Left lung (tissue), 10 donors: ENCODE data around the gene EPS8. TPM values are rescaled to one million over a fixed set of nuclear protein-coding genes. Genes with fewer than 3 reads are reported as not detected.
A peak's percentile ranks its signal among the peaks of the same experiment; 100 is the strongest.

Experiments used
- ATAC-seq: fragments of 200-7000 bp; cut with Tn5 transposase; one replicate; pipeline ENCODE4 v1.9.1; 2020; ENCODE audit warnings: moderate library complexity
- DNase-seq, 4 donors: peaks; one replicate each; pipeline ENCODE4 v3.0.0-alpha.2; 2013 to 2020
- H3K27ac ChIP-seq, 2 donors: fragments of 200-600 bp; sonication (generic) in 1 of 2; one replicate each; pipeline versions ENCODE4 v1.5.0 to v1.8.0; 2020 to 2021
- H3K27me3 ChIP-seq, 2 donors: fragments of 200-600 bp; sonication (generic) in 1 of 2; one replicate each; pipeline versions ENCODE4 v1.5.0 to v1.8.0; 2020 to 2021
- H3K36me3 ChIP-seq, 2 donors: fragments of 200-600 bp; sonication (generic) in 1 of 2; one replicate each; pipeline versions ENCODE4 v1.5.0 to v1.8.0; 2020 to 2021
- H3K4me1 ChIP-seq, 2 donors: fragments of 200-600 bp; one replicate each; pipeline ENCODE4 v1.8.0; 2021
- H3K4me3 ChIP-seq, 2 donors: fragments of 200-600 bp; sonication (generic) in 1 of 2; one replicate each; pipeline versions ENCODE4 v1.5.0 to v1.8.0; 2020 to 2021; ENCODE audit warnings: mild to moderate bottlenecking in 1 of 2
- H3K9me3 ChIP-seq, 2 donors: fragments of 200-600 bp; sonication (generic) in 1 of 2; one replicate each; pipeline versions ENCODE4 v1.5.0 to v1.8.0; 2020 to 2021
- intact Hi-C, 2 donors: fragments of 100-400 bp; cut with DNase I; formaldehyde crosslinking; loops; one replicate each; pipeline versions ENCODE4 v1.11.2 to v1.14.2; 2022
- polyA plus RNA-seq, 6 donors: library from polyadenylated mRNA; unstranded; fragments of 120-200 nt; gene quantifications; one replicate each; pipeline ENCODE4 v1.2.1, GENCODE V29; 2013; ENCODE audit not compliant: insufficient read length in 6 of 6
- total RNA-seq, 2 donors: library from RNA; stranded (reverse); fragmentation: NEBNext Ultra II Directional; extraction: Animal tissue kit (Norgen Biotek cat#: 25700); gene quantifications; one replicate each; pipeline ENCODE4 v1.2.1, GENCODE V29; 2021
- TF ChIP-seq, protein P1 (sequence below), 2 donors: fragments of 200-600 bp; sonication (generic) in 1 of 2; IDR thresholded peaks; one replicate each; pipeline versions ENCODE4 v1.5.0 to v1.8.0; 2021; ENCODE audit warnings: antibody characterized with exemption in 2 of 2
- donor health status: DM: no; HTN: yes; CAD: no.
- donor health status: DM: no; HTN: no; CAD: no.

EPS8 gene
- total and polyA plus RNA-seq, 8 donors = 29.0 to 64.8 (median 42.6) TPM

GRCh38 chr12:15631007-15631715 lies 158.0 kb downstream of the EPS8 start:
- no peak overlapping the region for H3K4me3 ChIP-seq
- ATAC-seq = no peak
- DNase-seq = no peak
- no peaks in the 10 kb centered on the region for H3K27me3 ChIP-seq
- no peak overlapping the region for H3K27ac ChIP-seq
- TF ChIP-seq, protein P1, sequence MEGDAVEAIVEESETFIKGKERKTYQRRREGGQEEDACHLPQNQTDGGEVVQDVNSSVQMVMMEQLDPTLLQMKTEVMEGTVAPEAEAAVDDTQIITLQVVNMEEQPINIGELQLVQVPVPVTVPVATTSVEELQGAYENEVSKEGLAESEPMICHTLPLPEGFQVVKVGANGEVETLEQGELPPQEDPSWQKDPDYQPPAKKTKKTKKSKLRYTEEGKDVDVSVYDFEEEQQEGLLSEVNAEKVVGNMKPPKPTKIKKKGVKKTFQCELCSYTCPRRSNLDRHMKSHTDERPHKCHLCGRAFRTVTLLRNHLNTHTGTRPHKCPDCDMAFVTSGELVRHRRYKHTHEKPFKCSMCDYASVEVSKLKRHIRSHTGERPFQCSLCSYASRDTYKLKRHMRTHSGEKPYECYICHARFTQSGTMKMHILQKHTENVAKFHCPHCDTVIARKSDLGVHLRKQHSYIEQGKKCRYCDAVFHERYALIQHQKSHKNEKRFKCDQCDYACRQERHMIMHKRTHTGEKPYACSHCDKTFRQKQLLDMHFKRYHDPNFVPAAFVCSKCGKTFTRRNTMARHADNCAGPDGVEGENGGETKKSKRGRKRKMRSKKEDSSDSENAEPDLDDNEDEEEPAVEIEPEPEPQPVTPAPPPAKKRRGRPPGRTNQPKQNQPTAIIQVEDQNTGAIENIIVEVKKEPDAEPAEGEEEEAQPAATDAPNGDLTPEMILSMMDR (IDR thresholded peaks at IDR 0.05) = no peak
- H3K4me1 ChIP-seq = peaks cover 7 to 16% of the 10 kb centered on the region in 2 donors
- H3K9me3 ChIP-seq = no peaks in the 10 kb centered on the region
- H3K36me3 ChIP-seq = no peaks in the 10 kb centered on the region
- intact Hi-C loops = no loop called here

GRCh38 chr12:15629761-15630160 lies 159.4 kb downstream of the EPS8 start:
- no peaks in the 10 kb centered on the region for H3K36me3 ChIP-seq
- H3K4me3 ChIP-seq = no peak overlapping the region
- H3K9me3 ChIP-seq = no peaks in the 10 kb centered on the region
- peaks cover 7 to 16% of the 10 kb centered on the region in 2 donors for H3K4me1 ChIP-seq
- H3K27ac ChIP-seq = peak overlapping the region; percentile 42 to 65
- ATAC-seq (no peak), DNase-seq (no peak)
- TF ChIP-seq, protein P1 (IDR thresholded peaks at IDR 0.05) = no peak
- intact Hi-C loops = no loop called here
- H3K27me3 ChIP-seq = no peaks in the 10 kb centered on the region

DNA sequence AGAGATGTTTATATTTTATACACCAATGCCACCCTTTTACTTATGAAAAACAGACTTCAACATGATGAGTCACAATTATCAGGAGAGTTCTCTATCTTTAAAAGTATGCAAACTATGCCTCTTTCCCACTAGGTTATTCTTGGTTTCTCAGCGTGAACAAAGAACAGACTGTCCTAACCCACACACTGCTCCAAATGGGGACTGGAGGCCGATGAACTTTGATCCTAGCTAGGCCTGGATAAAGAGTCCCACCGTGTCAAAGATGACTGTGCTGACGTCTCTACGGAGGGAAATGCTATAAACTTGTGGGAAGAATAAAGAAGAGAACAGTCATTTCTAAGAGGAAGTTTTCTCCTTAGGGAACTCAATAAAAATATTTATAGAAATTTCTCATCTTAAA lies 160.1 kb downstream of the EPS8 start:
- Histone ChIP-seq H3K9me3 (no peaks in the 10 kb centered on the region), H3K4me1 (peaks cover 7 to 16% of the 10 kb centered on the region in 2 donors), H3K27ac (peak overlapping the region; percentile 42 to 65), H3K4me3 (no peak overlapping the region), H3K36me3 (no peaks in the 10 kb centered on the region), H3K27me3 (no peaks in the 10 kb centered on the region)
- TF ChIP-seq, protein P1 (IDR thresholded peaks at IDR 0.05) = no peak
- ATAC-seq (peak; percentile 83), DNase-seq (peak in 1 of 4 donors; percentile 21)
- intact Hi-C loops = no loop called here

DNA sequence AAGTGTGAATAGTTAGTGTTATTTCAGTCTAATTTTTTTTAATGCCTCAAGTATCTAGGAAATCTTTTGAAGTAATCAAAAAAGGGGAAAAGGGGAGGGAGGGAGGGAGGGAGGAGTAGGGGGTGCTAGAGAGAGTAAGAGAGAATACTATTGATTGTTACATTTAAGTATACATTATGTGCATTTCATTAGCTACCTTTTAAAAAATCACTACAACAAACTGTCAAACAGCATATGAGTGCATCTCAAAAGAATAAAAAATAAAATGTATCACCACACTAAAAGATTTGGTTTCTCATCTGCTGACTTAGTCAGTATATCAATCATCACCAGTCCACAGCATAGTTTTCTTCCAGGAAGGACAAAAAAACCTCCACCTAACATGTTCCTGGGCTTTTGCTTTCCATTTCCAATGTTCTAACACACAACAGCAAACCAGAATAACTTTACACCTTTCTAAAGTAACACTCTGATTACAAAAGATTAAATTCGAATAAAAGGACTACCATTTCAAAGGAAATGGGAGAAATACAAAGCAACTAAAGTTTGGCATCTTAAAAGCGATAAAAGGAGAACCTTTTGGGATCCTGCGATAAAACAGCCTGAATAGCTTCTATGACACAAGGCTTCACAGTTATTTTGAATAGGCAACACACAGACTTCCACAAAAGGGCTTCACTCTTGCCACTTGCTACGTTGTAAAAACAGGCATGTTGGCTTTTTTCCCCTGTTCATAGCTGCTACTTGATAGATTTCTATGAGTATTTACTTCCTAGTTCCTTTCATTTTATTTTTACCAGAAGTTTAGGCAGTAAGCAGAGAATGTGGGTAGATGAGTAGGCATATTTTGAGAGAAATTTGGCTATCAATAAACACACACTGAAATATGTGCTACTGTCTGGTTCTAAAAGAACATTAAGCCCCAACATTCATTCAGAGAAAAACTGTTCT lies 160.9 kb downstream of the EPS8 start:
- peak in 1 of 4 donors; percentile 6 for DNase-seq
- TF ChIP-seq, protein P1 (IDR thresholded peaks at IDR 0.05) = no peak
- no peaks in the 10 kb centered on the region for H3K9me3 ChIP-seq
- H3K27me3 ChIP-seq = no peaks in the 10 kb centered on the region
- ATAC-seq = peak; percentile 53
- peaks cover 0 to 6% of the 10 kb centered on the region in 2 donors for H3K36me3 ChIP-seq
- no peak overlapping the region for H3K4me3 ChIP-seq
- intact Hi-C loops = no loop called here
- H3K27ac ChIP-seq = peak overlapping the region; percentile 42 to 65
- peaks cover 7 to 16% of the 10 kb centered on the region in 2 donors for H3K4me1 ChIP-seq

- H3K36me3 ChIP-seq = peaks cover 0 to 11% of the 10 kb centered on the region in 2 donors
- H3K27me3 ChIP-seq = no peaks in the 10 kb centered on the region
- DNase-seq (no peak), ATAC-seq (no peak)
- no peaks in the 10 kb centered on the region for H3K9me3 ChIP-seq
- no peak overlapping the region for H3K27ac ChIP-seq
- TF ChIP-seq, protein P1 (IDR thresholded peaks at IDR 0.05) = no peak
- peaks cover 7 to 16% of the 10 kb centered on the region in 2 donors for H3K4me1 ChIP-seq
- intact Hi-C loops = no loop called here
- no peak overlapping the region for H3K4me3 ChIP-seq
These were observed 164.1 kb downstream of the EPS8 start for GRCh38 chr12:15625075-15625474.
